Trophoblast cell (in vitro differentiated cells and primary cell): ENCODE results near the gene BMX.

Source experiments
- DNase-seq, 2 donors: peaks; one replicate each; pipeline ENCODE4 v3.0.0-alpha.2; 2016
- H2AFZ ChIP-seq: 2 replicates; pipeline ENCODE4 v1.6.1; 2013; ENCODE audit warnings: low read length, moderate library complexity, mild to moderate bottlenecking; ENCODE audit not compliant: insufficient read depth, poor library complexity
- H2AK5ac ChIP-seq: 2 replicates; pipeline ENCODE4 v1.6.1; 2013; ENCODE audit warnings: mild to moderate bottlenecking, low read length
- H2BK120ac ChIP-seq: 2 replicates; pipeline ENCODE4 v1.6.1; 2013; ENCODE audit warnings: low read length, mild to moderate bottlenecking, moderate library complexity; ENCODE audit not compliant: insufficient read depth, poor library complexity
- H2BK12ac ChIP-seq: 2 replicates; pipeline ENCODE4 v1.6.1; 2013; ENCODE audit warnings: mild to moderate bottlenecking, low read length, moderate library complexity
- H2BK5ac ChIP-seq: 2 replicates; pipeline ENCODE4 v1.6.1; 2013; ENCODE audit warnings: low read length, low read depth, moderate library complexity, mild to moderate bottlenecking; ENCODE audit not compliant: poor library complexity
- H3K14ac ChIP-seq: 2 replicates; pipeline ENCODE4 v1.6.1; 2013; ENCODE audit warnings: mild to moderate bottlenecking, low read length
- H3K18ac ChIP-seq: 2 replicates; pipeline ENCODE4 v1.6.1; 2013; ENCODE audit warnings: mild to moderate bottlenecking, low read length
- H3K23ac ChIP-seq: 2 replicates; pipeline ENCODE4 v1.6.1; 2013; ENCODE audit warnings: low read length
- H3K27ac ChIP-seq: 2 replicates; pipeline ENCODE4 v1.5.1; 2013; ENCODE audit warnings: low read depth, mild to moderate bottlenecking, inconsistent platforms, low read length, moderate library complexity
- H3K27me3 ChIP-seq: 2 replicates; pipeline ENCODE4 v1.6.1; 2013; ENCODE audit warnings: inconsistent platforms, mild to moderate bottlenecking, low read length, moderate library complexity; ENCODE audit not compliant: insufficient read depth
- H3K36me3 ChIP-seq, 2 experiments: 1 replicate in 1 of 2; 2 replicates in 1 of 2; pipeline ENCODE4 v1.6.1; 2013; ENCODE audit warnings: low read length in 2 of 2, mild to moderate bottlenecking in 2 of 2, moderate library complexity in 1 of 2; ENCODE audit not compliant: insufficient read depth in 2 of 2, control insufficient read depth in 1 of 2
- H3K4ac ChIP-seq: 2 replicates; pipeline ENCODE4 v1.6.1; 2013; ENCODE audit warnings: low read depth, mild to moderate bottlenecking, low read length, moderate library complexity
- H3K4me1 ChIP-seq, 2 experiments: 1 replicate in 1 of 2; 2 replicates in 1 of 2; pipeline ENCODE4 v1.6.1; 2013; ENCODE audit warnings: low read length in 2 of 2, mild to moderate bottlenecking in 2 of 2, moderate library complexity in 1 of 2; ENCODE audit not compliant: insufficient read depth in 2 of 2, control insufficient read depth in 1 of 2
- H3K4me2 ChIP-seq: 2 replicates; pipeline ENCODE4 v1.6.1; 2013; ENCODE audit warnings: inconsistent platforms, mild to moderate bottlenecking, low read length, moderate library complexity
- H3K4me3 ChIP-seq: 2 replicates; pipeline ENCODE4 v1.5.1; 2013; ENCODE audit warnings: mild to moderate bottlenecking, low read depth, low read length, inconsistent platforms
- H3K79me1 ChIP-seq: one replicate; pipeline ENCODE4 v1.6.1; 2013; ENCODE audit warnings: low read length
- H3K79me2 ChIP-seq: 2 replicates; pipeline ENCODE4 v1.6.1; 2013; ENCODE audit warnings: low read length, mild to moderate bottlenecking; ENCODE audit not compliant: control insufficient read depth, insufficient read depth, poor library complexity
- H3K9ac ChIP-seq: 2 replicates; pipeline ENCODE4 v1.6.1; 2013; ENCODE audit warnings: mild to moderate bottlenecking, low read length
- H3K9me3 ChIP-seq: 2 replicates; pipeline ENCODE4 v1.6.1; 2013; ENCODE audit warnings: low read depth, mild to moderate bottlenecking, control low read depth, inconsistent platforms, low read length; ENCODE audit not compliant: insufficient read depth
- H4K12ac ChIP-seq: 2 replicates; pipeline ENCODE4 v1.6.1; 2013; ENCODE audit warnings: low read depth, mild to moderate bottlenecking, low read length, moderate library complexity
- H4K8ac ChIP-seq: 2 replicates; pipeline ENCODE4 v1.6.1; 2013; ENCODE audit warnings: low read depth, mild to moderate bottlenecking, low read length, moderate library complexity
- H4K91ac ChIP-seq: one replicate; pipeline ENCODE4 v1.6.1; 2013; ENCODE audit warnings: low read depth, mild to moderate bottlenecking, low read length, moderate library complexity
- WGBS: extraction: QIAGEN DNeasy Blood & Tissue Kit; methylation state at CpG from one replicate; pipeline ENCODE4 v1.1.7; 2013; ENCODE audit warnings: missing lambda C conversion rate; ENCODE audit not compliant: insufficient read length, insufficient coverage; ENCODE audit errors: extremely low coverage; 5-methylcytosine and 5-hydroxymethylcytosine counted together

BMX gene

DNA sequence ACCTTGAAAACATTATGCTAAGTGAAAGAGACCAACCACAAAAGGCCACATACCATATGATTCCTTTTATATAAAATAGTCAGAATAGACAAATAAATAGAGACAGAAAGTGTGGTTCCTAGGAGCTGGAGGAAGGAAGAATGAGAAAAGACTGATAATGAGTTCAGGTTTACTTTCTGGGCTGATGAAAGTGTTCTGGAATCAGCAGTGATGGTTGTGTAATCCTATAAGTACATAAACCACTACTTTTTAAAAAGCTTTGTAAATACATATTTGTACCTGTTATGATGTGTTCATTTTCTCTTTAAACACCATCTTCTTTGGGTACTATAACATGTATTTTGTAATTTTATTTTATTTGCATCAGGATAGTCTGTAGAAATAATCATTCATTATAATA is 28.1 kb upstream of the BMX start:
- no peak overlapping the region for H2BK120ac ChIP-seq
- no peak overlapping the region for H2BK12ac ChIP-seq
- no peak overlapping the region for H4K91ac ChIP-seq
- no peaks in the 10 kb centered on the region for H3K36me3 ChIP-seq
- H3K27me3 ChIP-seq: no peaks in the 10 kb centered on the region
- no peak overlapping the region for H3K4me3 ChIP-seq
- H4K8ac ChIP-seq: no peak overlapping the region
- H3K4me1 ChIP-seq: no peaks in the 10 kb centered on the region
- no peak for DNase-seq
- no peak overlapping the region for H2AFZ ChIP-seq
- no peak overlapping the region for H3K23ac ChIP-seq
- no peak overlapping the region for H2AK5ac ChIP-seq
- no peaks in the 10 kb centered on the region for H3K79me1 ChIP-seq
- no peaks in the 10 kb centered on the region for H3K9me3 ChIP-seq
- H3K14ac ChIP-seq: no peak overlapping the region
- H3K18ac ChIP-seq: no peak overlapping the region
- H3K4ac ChIP-seq: no peak overlapping the region
- no peak overlapping the region for H3K4me2 ChIP-seq
- no peak overlapping the region for H2BK5ac ChIP-seq
- no peak overlapping the region for H4K12ac ChIP-seq
- H3K9ac ChIP-seq: no peak overlapping the region
- H3K27ac ChIP-seq: no peak overlapping the region
- H3K79me2 ChIP-seq: no peaks in the 10 kb centered on the region

GRCh38 chrX:15474028-15474427 is 26.6 kb upstream of the BMX start:
- Histone ChIP-seq H3K4me2 (no peak overlapping the region), H2AFZ (no peak overlapping the region), H3K4ac (no peak overlapping the region), H2BK12ac (no peak overlapping the region), H4K12ac (no peak overlapping the region), H4K91ac (no peak overlapping the region), H3K27ac (no peak overlapping the region), H3K23ac (no peak overlapping the region), H3K9me3 (no peaks in the 10 kb centered on the region), H2BK120ac (no peak overlapping the region), H2BK5ac (no peak overlapping the region), H3K18ac (no peak overlapping the region), H3K79me2 (no peaks in the 10 kb centered on the region), H3K14ac (no peak overlapping the region), H3K36me3 (no peaks in the 10 kb centered on the region), H4K8ac (no peak overlapping the region), H2AK5ac (no peak overlapping the region), H3K9ac (no peak overlapping the region), H3K79me1 (no peaks in the 10 kb centered on the region), H3K4me3 (no peak overlapping the region), H3K27me3 (no peaks in the 10 kb centered on the region), H3K4me1 (no peaks in the 10 kb centered on the region)
- DNase-seq: no peak
- WGBS: no CpG with 5 or more reads among the region's 4 CpGs

GRCh38 chrX:15475021-15475420 is 25.6 kb upstream of the BMX start:
- Histone ChIP-seq H3K4me2 (no peak overlapping the region), H3K14ac (no peak overlapping the region), H3K79me2 (no peaks in the 10 kb centered on the region), H2BK12ac (no peak overlapping the region), H4K8ac (no peak overlapping the region), H2AFZ (no peak overlapping the region), H3K79me1 (no peaks in the 10 kb centered on the region), H3K9me3 (no peaks in the 10 kb centered on the region), H2BK120ac (no peak overlapping the region), H3K4me1 (no peaks in the 10 kb centered on the region), H3K4ac (no peak overlapping the region), H2BK5ac (no peak overlapping the region), H4K12ac (no peak overlapping the region), H3K23ac (no peak overlapping the region), H3K18ac (no peak overlapping the region), H3K4me3 (no peak overlapping the region), H3K36me3 (no peaks in the 10 kb centered on the region), H3K27ac (no peak overlapping the region), H3K27me3 (no peaks in the 10 kb centered on the region), H3K9ac (no peak overlapping the region), H4K91ac (no peak overlapping the region), H2AK5ac (no peak overlapping the region)
- WGBS: no CpG with 5 or more reads among the region's 5 CpGs
- DNase-seq: no peak

GRCh38 chrX:15475486-15475885 is 25.1 kb upstream of the BMX start:
- H3K14ac ChIP-seq: no peak overlapping the region
- H3K4ac ChIP-seq: no peak overlapping the region
- H2BK120ac ChIP-seq: no peak overlapping the region
- H4K8ac ChIP-seq: no peak overlapping the region
- no peaks in the 10 kb centered on the region for H3K79me1 ChIP-seq
- H3K36me3 ChIP-seq: no peaks in the 10 kb centered on the region
- no peak overlapping the region for H2BK5ac ChIP-seq
- no peak overlapping the region for H3K4me2 ChIP-seq
- no peak overlapping the region for H2AFZ ChIP-seq
- no peak overlapping the region for H2BK12ac ChIP-seq
- no peak overlapping the region for H4K12ac ChIP-seq
- no peak overlapping the region for H4K91ac ChIP-seq
- H3K23ac ChIP-seq: no peak overlapping the region
- no peaks in the 10 kb centered on the region for H3K27me3 ChIP-seq
- no CpG with 5 or more reads among the region's 4 CpGs for WGBS
- H3K4me1 ChIP-seq: no peaks in the 10 kb centered on the region
- H3K18ac ChIP-seq: no peak overlapping the region
- no peaks in the 10 kb centered on the region for H3K9me3 ChIP-seq
- no peak overlapping the region for H3K9ac ChIP-seq
- no peak overlapping the region for H3K4me3 ChIP-seq
- H3K79me2 ChIP-seq: no peaks in the 10 kb centered on the region
- no peak overlapping the region for H3K27ac ChIP-seq
- DNase-seq: no peak
- H2AK5ac ChIP-seq: no peak overlapping the region

GRCh38 chrX:15483891-15484290 is 16.7 kb upstream of the BMX start:
- Histone ChIP-seq H4K12ac (no peak overlapping the region), H3K4me1 (no peaks in the 10 kb centered on the region), H3K14ac (no peak overlapping the region), H3K79me1 (no peaks in the 10 kb centered on the region), H2BK5ac (no peak overlapping the region), H4K91ac (no peak overlapping the region), H3K4me2 (no peak overlapping the region), H3K18ac (no peak overlapping the region), H3K36me3 (no peaks in the 10 kb centered on the region), H3K27ac (no peak overlapping the region), H3K27me3 (no peaks in the 10 kb centered on the region), H4K8ac (no peak overlapping the region), H3K4me3 (no peak overlapping the region), H2AFZ (no peak overlapping the region), H3K9ac (no peak overlapping the region), H3K23ac (no peak overlapping the region), H3K9me3 (no peaks in the 10 kb centered on the region), H2BK120ac (no peak overlapping the region), H2BK12ac (no peak overlapping the region), H2AK5ac (no peak overlapping the region), H3K4ac (no peak overlapping the region), H3K79me2 (no peaks in the 10 kb centered on the region)
- no peak for DNase-seq
- WGBS: no CpG with 5 or more reads among the region's 2 CpGs
